Heart left ventricle (tissue), 16 donors: ENCODE results near the gene USP16. TPM values are rescaled to one million over a fixed set of nuclear protein-coding genes. Genes with fewer than 3 reads are reported as not detected.
"Not testable (repeated sequence)": the region's sequence is repeated elsewhere in the genome, so short reads cannot be mapped to it uniquely, and the experiment has no call there.

Experiments used
- ATAC-seq, 4 donors: fragments of 200-7000 bp; cut with Tn5 transposase; one replicate each; pipeline ENCODE4 v1.9.1; 2020 to 2022; ENCODE audit warnings: moderate library complexity in 4 of 4, mild to moderate bottlenecking in 3 of 4, moderate number of reproducible peaks in 1 of 4
- DNase-seq, 5 donors: peaks; one replicate each; pipeline ENCODE4 v3.0.0-alpha.2; 2020
- H3K27ac ChIP-seq, 12 donors: fragments of 200-600 bp; sonication (generic) in 4 of 12; one replicate each; pipeline versions ENCODE4 v1.5.0 to v1.8.0; 2016 to 2022; ENCODE audit warnings: mild to moderate bottlenecking in 2 of 12
- H3K27me3 ChIP-seq, 9 donors: fragments of 200-600 bp; sonication (generic) in 2 of 9; one replicate each; pipeline versions ENCODE4 v1.5.1 to v1.8.0; 2016 to 2022; ENCODE audit warnings: mild to moderate bottlenecking in 3 of 9
- H3K36me3 ChIP-seq, 9 donors: fragments of 200-600 bp; sonication (generic) in 2 of 9; one replicate each; pipeline versions ENCODE4 v1.5.0 to v1.8.0; 2018 to 2022; ENCODE audit warnings: mild to moderate bottlenecking in 2 of 9
- H3K4me1 ChIP-seq, 12 donors: fragments of 200-600 bp; sonication (generic) in 4 of 12; one replicate each; pipeline versions ENCODE4 v1.5.0 to v1.8.0; 2016 to 2022; ENCODE audit warnings: mild to moderate bottlenecking in 3 of 12
- H3K4me3 ChIP-seq, 12 donors: fragments of 200-600 bp; sonication (generic) in 4 of 12; one replicate each; pipeline versions ENCODE4 v1.5.0 to v1.8.0; 2017 to 2022; ENCODE audit warnings: mild to moderate bottlenecking in 9 of 12, moderate library complexity in 4 of 12
- H3K9me3 ChIP-seq, 12 donors: fragments of 200-600 bp; sonication (generic) in 4 of 12; one replicate each; pipeline versions ENCODE4 v1.5.0 to v1.8.0; 2016 to 2022; ENCODE audit warnings: mild to moderate bottlenecking in 1 of 12
- POLR2A ChIP-seq, 2 donors: fragments of 450-650 bp; IDR thresholded peaks; one replicate each; pipeline ENCODE4 v1.6.1; 2017; ENCODE audit warnings: antibody characterized with exemption in 2 of 2, mild to moderate bottlenecking in 2 of 2, moderate library complexity in 2 of 2
- WGBS, 4 donors: extraction: QIAGEN DNeasy Blood & Tissue Kit in 2 of 4; methylation state at CpG; one replicate each; pipeline versions ENCODE4 v1.1.5 to v1.1.7; 2013 to 2018; 5-methylcytosine and 5-hydroxymethylcytosine counted together
- intact Hi-C, 10 donors: fragments of 100-400 bp; cut with DNase I; formaldehyde crosslinking; loops; one replicate each; pipeline versions ENCODE4 v1.11.1 to v1.14.2; 2022
- polyA plus RNA-seq, 2 donors: library from polyadenylated mRNA; stranded (reverse); fragments of 200-250 nt; gene quantifications; one replicate each; pipeline ENCODE4 v1.2.3, GENCODE V29; 2013
- total RNA-seq, 9 donors: library from RNA; depleted of rRNA in 2 of 9; stranded (reverse); fragments of >200 nt in 2 of 9; fragmentation: NEBNext Ultra II Directional in 3 of 9; extraction: Animal tissue kit (Norgen Biotek cat#: 25700) in 3 of 9; gene quantifications; one replicate each; pipeline versions ENCODE4 v1.1.0 to v1.2.4, GENCODE V29; 2016 to 2023
- TF ChIP-seq, protein P1 (sequence below), 12 donors: fragments of 200-600 bp; sonication (generic) in 4 of 12; IDR thresholded peaks; one replicate each; pipeline versions ENCODE4 v1.5.0 to v1.8.0; 2018 to 2022; ENCODE audit warnings: antibody characterized with exemption in 12 of 12, mild to moderate bottlenecking in 5 of 12
- donor health status: ischemic (EF 13 %, LVEDD 7.1; RV severe dilation, severe dysfunction).
- donor health status: healthy with polysubstance abuse.
- donor health status: DM: no; HTN: yes; CAD: no.
- donor health status: DM: no; HTN: no; CAD: no.
- donor health status: ischemic (EF 25% LVEDD 6.9; RV normal size, moderate dysfunction).
- donor health status: ischemic (EF 25% LVEDD 5.7; RV mildly dilated, moderate dysfunction).
- donor health status: healthy.
- donor health status: DM: yes; HTN: yes; CAD: no.
- donor health status: ischemic (EF 35%, LVEDD 5.7; RV mildly dilated, moderate dysfunction).
- donor health status: nonischemic (EF 11% LVEDD 7.7; RV severe dilation, severe dysfunction).
- donor health status: DM: yes; HTN: yes; CAD: no.
- donor health status: PGD.
- donor health status: ischemic (EF 29% LVEDD 5.4; RV normal size, mild dysfunction).
- donor health status: nonischemic (EF 23%, LVEDD 6.1; RV moderate dilation, normal function).

The USP16 gene
- total and polyA plus RNA-seq, 11 donors: 16.4 to 42.6 (median 32.4) TPM

DNA sequence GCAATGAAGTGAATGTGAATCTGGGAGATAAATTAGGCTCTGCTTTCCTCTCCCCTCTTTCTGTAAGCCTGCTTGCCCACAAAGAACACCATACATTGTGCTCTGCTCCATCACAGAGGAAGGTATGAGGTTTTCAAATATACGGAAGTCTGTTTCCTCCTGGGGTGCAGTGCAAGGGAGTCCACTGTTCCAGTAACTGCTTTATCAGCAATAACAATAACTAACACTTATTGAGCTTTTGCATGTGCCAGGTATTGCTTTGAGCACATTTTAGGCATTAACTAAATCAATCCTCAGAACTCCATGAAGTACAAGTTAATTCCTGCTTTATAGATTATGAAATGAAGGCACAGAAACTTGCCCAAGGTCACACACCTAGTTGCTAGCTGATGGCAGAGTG is 41.8 kb upstream of the USP16 start:
- H3K27ac ChIP-seq: no peak overlapping the region

GRCh38 chr21:28986677-28987076 is 37.8 kb upstream of the USP16 start:
- DNase-seq (no peak), ATAC-seq (no peak)
- no peaks in the 10 kb centered on the region for H3K27me3 ChIP-seq
- no peak overlapping the region for H3K4me3 ChIP-seq
- peaks cover 3 to 55% (median 44%) of the 10 kb centered on the region in 9 donors for H3K36me3 ChIP-seq
- intact Hi-C loops: no loop called here
- H3K9me3 ChIP-seq: no peaks in the 10 kb centered on the region
- H3K27ac ChIP-seq: no peak overlapping the region
- H3K4me1 ChIP-seq: peaks cover 0 to 36% (median 16%) of the 10 kb centered on the region in 12 donors
- 55 to 77% (median 66%) methylated on average over 4 of the region's 4 CpGs for WGBS, 4 donors
- TF ChIP-seq POLR2A (IDR thresholded peaks at IDR 0.05): no peak
- TF ChIP-seq, protein P1, sequence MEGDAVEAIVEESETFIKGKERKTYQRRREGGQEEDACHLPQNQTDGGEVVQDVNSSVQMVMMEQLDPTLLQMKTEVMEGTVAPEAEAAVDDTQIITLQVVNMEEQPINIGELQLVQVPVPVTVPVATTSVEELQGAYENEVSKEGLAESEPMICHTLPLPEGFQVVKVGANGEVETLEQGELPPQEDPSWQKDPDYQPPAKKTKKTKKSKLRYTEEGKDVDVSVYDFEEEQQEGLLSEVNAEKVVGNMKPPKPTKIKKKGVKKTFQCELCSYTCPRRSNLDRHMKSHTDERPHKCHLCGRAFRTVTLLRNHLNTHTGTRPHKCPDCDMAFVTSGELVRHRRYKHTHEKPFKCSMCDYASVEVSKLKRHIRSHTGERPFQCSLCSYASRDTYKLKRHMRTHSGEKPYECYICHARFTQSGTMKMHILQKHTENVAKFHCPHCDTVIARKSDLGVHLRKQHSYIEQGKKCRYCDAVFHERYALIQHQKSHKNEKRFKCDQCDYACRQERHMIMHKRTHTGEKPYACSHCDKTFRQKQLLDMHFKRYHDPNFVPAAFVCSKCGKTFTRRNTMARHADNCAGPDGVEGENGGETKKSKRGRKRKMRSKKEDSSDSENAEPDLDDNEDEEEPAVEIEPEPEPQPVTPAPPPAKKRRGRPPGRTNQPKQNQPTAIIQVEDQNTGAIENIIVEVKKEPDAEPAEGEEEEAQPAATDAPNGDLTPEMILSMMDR (IDR thresholded peaks at IDR 0.05): no peak

More for the DNA sequence above, 41.8 kb upstream of the USP16 start:
- 85 to 90% (median 89%) methylated on average over 1 of the region's 1 CpG for WGBS, 4 donors
- H3K9me3 ChIP-seq: no peaks in the 10 kb centered on the region
- H3K36me3 ChIP-seq: peaks cover 3 to 90% (median 84%) of the 10 kb centered on the region in 9 donors
- intact Hi-C loops: no loop called here
- H3K4me3 ChIP-seq: no peak overlapping the region
- peaks cover 0 to 18% (median 4%) of the 10 kb centered on the region in 12 donors for H3K4me1 ChIP-seq
- no peaks in the 10 kb centered on the region for H3K27me3 ChIP-seq
- ATAC-seq (no peak), DNase-seq (no peak)
- no peak for TF ChIP-seq POLR2A (IDR thresholded peaks at IDR 0.05)
- TF ChIP-seq, protein P1 (IDR thresholded peaks at IDR 0.05): no peak

DNA sequence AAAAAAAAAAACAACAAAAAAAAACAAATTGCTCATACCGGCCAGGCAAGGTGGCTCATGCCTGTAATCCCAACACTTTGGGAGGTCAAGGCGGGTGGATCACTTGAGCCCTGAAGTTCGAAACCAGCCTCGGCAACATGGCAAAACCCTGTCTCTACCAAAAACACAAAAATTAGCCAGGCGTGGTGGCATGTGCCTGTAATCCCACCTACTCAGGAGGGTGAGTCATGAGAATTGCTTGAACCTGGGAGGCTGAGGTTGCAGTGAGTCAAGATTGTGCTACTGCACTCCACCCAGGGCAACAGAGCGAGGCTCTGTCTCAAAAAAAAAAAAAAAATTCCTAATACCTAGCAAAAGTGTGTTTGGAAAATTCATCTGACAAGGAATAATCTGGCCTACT is 36.3 kb upstream of the USP16 start:
- 93 to 98% (median 97%) methylated on average over 6 of the region's 6 CpGs for whole genome bisulfite sequencing, 4 donors
- H3K27me3 ChIP-seq, H3K4me3 ChIP-seq, DNase-seq, H3K27ac ChIP-seq, ATAC-seq, H3K9me3 ChIP-seq, intact Hi-C loops: not testable (repeated sequence)
- peaks cover 3 to 41% (median 29%) of the 10 kb centered on the region in 9 donors for H3K36me3 ChIP-seq
- H3K4me1 ChIP-seq: peaks cover 0 to 41% (median 22%) of the 10 kb centered on the region in 12 donors

- peak overlapping the region in 11 of 12 donors; percentile 84 to 95 (median 89) for H3K27ac ChIP-seq
- peaks cover 0 to 6% (median 0%) of the 10 kb centered on the region in 9 donors for H3K36me3 ChIP-seq
- 5 to 8% (median 7%) methylated on average over 14 of the region's 14 CpGs for WGBS, 4 donors
- peaks cover 0 to 34% (median 20%) of the 10 kb centered on the region in 12 donors for H3K4me1 ChIP-seq
- ATAC-seq (peak in 1 of 4 donors; percentile 1), DNase-seq (no peak)
- intact Hi-C loops: loop anchor here in 3 of 10 donors (2.0 to 5.0 kb wide), 2 partner anchors 33 to 35 kb away; partner anchors contain the start of gene USP16 (in 2 of the 3)
- peak overlapping the region; percentile 64 to 100 (median 88) for H3K4me3 ChIP-seq
- TF ChIP-seq POLR2A (IDR thresholded peaks at IDR 0.05): no peak
- TF ChIP-seq, protein P1 (IDR thresholded peaks at IDR 0.05): no peak
- no peaks in the 10 kb centered on the region for H3K27me3 ChIP-seq
- H3K9me3 ChIP-seq: no peaks in the 10 kb centered on the region
These were observed 32.5 kb upstream of the USP16 start for GRCh38 chr21:28991861-28992525.
